C4-2B (cell line): Measurements from ENCODE around the gene SH3RF3.

Source experiments
- H3K27ac ChIP-seq: fragments of 450-650 bp; 2 replicates; pipeline ENCODE4 v1.5.1; 2017
- CTCF ChIP-seq: fragments of 450-650 bp; conservative IDR thresholded peaks from 2 replicates; pipeline ENCODE4 v1.5.1; 2017; ENCODE audit warnings: mild to moderate bottlenecking
- ZFX ChIP-seq: fragments of 450-650 bp; IDR thresholded peaks from 2 replicates; pipeline ENCODE4 v1.6.1; 2017

Gene SH3RF3

GRCh38 chr2:109330056-109330455 lies 201.1 kb downstream of the SH3RF3 start:
- H3K27ac ChIP-seq = no peak overlapping the region
- TF ChIP-seq ZFX = no peak
- TF ChIP-seq CTCF = no peak

GRCh38 chr2:109331081-109331480 lies 202.1 kb downstream of the SH3RF3 start:
- H3K27ac ChIP-seq = no peak overlapping the region
- TF ChIP-seq ZFX = no peak
- no peak for TF ChIP-seq CTCF

- no peak overlapping the region for H3K27ac ChIP-seq
- TF ChIP-seq ZFX = no peak
Observed at GRCh38 chr2:109331896-109332848, 203.2 kb downstream of the SH3RF3 start.

GRCh38 chr2:109332880-109333279 lies 203.9 kb downstream of the SH3RF3 start:
- TF ChIP-seq CTCF (no peak), ZFX (no peak)
- H3K27ac ChIP-seq = no peak overlapping the region

GRCh38 chr2:109333414-109334210 lies 204.6 kb downstream of the SH3RF3 start:
- TF ChIP-seq CTCF (no peak; the same call in 1 of the 2 replicates), ZFX (no peak)
- H3K27ac ChIP-seq = no peak overlapping the region

GRCh38 chr2:109335631-109336176 lies 206.7 kb downstream of the SH3RF3 start:
- TF ChIP-seq CTCF (no peak), ZFX (no peak)
- H3K27ac ChIP-seq = no peak overlapping the region

- TF ChIP-seq CTCF (no peak), ZFX (no peak)
- H3K27ac ChIP-seq = no peak overlapping the region
Observed at GRCh38 chr2:109336296-109336695, 207.3 kb downstream of the SH3RF3 start.
